H9 (cell line): ENCODE results near the gene ASXL3. TPM values are rescaled to one million over a fixed set of nuclear protein-coding genes. Genes with fewer than 3 reads are reported as not detected.

Source experiments
- DNase-seq: peaks from one replicate; pipeline ENCODE4 v3.0.0-alpha.2; 2017
- H2AFZ ChIP-seq: one replicate; pipeline ENCODE4 v1.6.1; 2013; ENCODE audit warnings: mild to moderate bottlenecking, low read length, control low read depth, moderate library complexity
- H2AK5ac ChIP-seq: 2 replicates; pipeline ENCODE4 v1.6.1; 2013; ENCODE audit warnings: low read length, control low read depth, mixed read lengths; ENCODE audit not compliant: insufficient read length
- H2BK120ac ChIP-seq: one replicate; pipeline ENCODE4 v1.6.1; 2013; ENCODE audit warnings: low read depth, mild to moderate bottlenecking, low read length, control low read depth, inconsistent platforms; ENCODE audit not compliant: poor library complexity, severe bottlenecking
- H2BK12ac ChIP-seq: 2 replicates; pipeline ENCODE4 v1.6.1; 2013; ENCODE audit warnings: low read length, control low read depth, mixed read lengths, low read depth; ENCODE audit not compliant: insufficient read length
- H2BK15ac ChIP-seq: 2 replicates; pipeline ENCODE4 v1.6.1; 2013; ENCODE audit warnings: low read depth, low read length, control low read depth
- H2BK20ac ChIP-seq: one replicate; pipeline ENCODE4 v1.6.1; 2013; ENCODE audit warnings: low read depth, mild to moderate bottlenecking, low read length, control low read depth, inconsistent platforms; ENCODE audit not compliant: poor library complexity, severe bottlenecking
- H2BK5ac ChIP-seq: 2 replicates; pipeline ENCODE4 v1.6.1; 2013; ENCODE audit warnings: low read length, control low read depth, mixed read lengths; ENCODE audit not compliant: insufficient read length
- H3K14ac ChIP-seq: 2 replicates; pipeline ENCODE4 v1.6.1; 2013; ENCODE audit warnings: low read length, control low read depth; ENCODE audit not compliant: insufficient read depth
- H3K18ac ChIP-seq: 2 replicates; pipeline ENCODE4 v1.6.1; 2013; ENCODE audit warnings: low read depth, mild to moderate bottlenecking, mixed read lengths, low read length, control low read depth; ENCODE audit not compliant: insufficient read length
- H3K23ac ChIP-seq: 2 replicates; pipeline ENCODE4 v1.6.1; 2013; ENCODE audit warnings: low read length, control low read depth, mixed read lengths, low read depth; ENCODE audit not compliant: insufficient read length
- H3K23me2 ChIP-seq: 2 replicates; pipeline ENCODE4 v1.6.1; 2013; ENCODE audit warnings: low read depth, mild to moderate bottlenecking, mixed read lengths, low read length, control low read depth; ENCODE audit not compliant: insufficient read length, poor library complexity, severe bottlenecking
- H3K27ac ChIP-seq: 2 replicates; pipeline ENCODE4 v1.5.1; 2013; ENCODE audit warnings: low read length, control low read depth, mixed read lengths, low read depth; ENCODE audit not compliant: insufficient read length
- H3K27me3 ChIP-seq: 2 replicates; pipeline ENCODE4 v1.6.1; 2013; ENCODE audit warnings: low read length, control low read depth, inconsistent platforms; ENCODE audit not compliant: insufficient read depth
- H3K4ac ChIP-seq: 2 replicates; pipeline ENCODE4 v1.6.1; 2013; ENCODE audit warnings: low read depth, mild to moderate bottlenecking, control low read depth, inconsistent platforms, low read length, moderate library complexity
- H3K4me1 ChIP-seq: 2 replicates; pipeline ENCODE4 v1.6.1; 2013; ENCODE audit warnings: low read length, control low read depth, inconsistent platforms; ENCODE audit not compliant: insufficient read depth
- H3K4me2 ChIP-seq: 2 replicates; pipeline ENCODE4 v1.6.1; 2013; ENCODE audit warnings: low read length, control low read depth, mixed read lengths; ENCODE audit not compliant: insufficient read length, insufficient read depth
- H3K56ac ChIP-seq: 2 replicates; pipeline ENCODE4 v1.6.1; 2013; ENCODE audit warnings: low read depth, mild to moderate bottlenecking, mixed read lengths, low read length, control low read depth; ENCODE audit not compliant: insufficient read length
- H3K79me1 ChIP-seq: 2 replicates; pipeline ENCODE4 v1.6.1; 2013; ENCODE audit warnings: low read depth, mild to moderate bottlenecking, moderate library complexity, low read length, control low read depth, inconsistent platforms; ENCODE audit not compliant: insufficient read depth, poor library complexity, severe bottlenecking
- H3K79me2 ChIP-seq: 2 replicates; pipeline ENCODE4 v1.6.1; 2013; ENCODE audit warnings: low read length, control low read depth, inconsistent platforms; ENCODE audit not compliant: insufficient read depth
- H3K9ac ChIP-seq: 2 replicates; pipeline ENCODE4 v1.6.1; 2013; ENCODE audit warnings: low read length, control low read depth, mixed read lengths; ENCODE audit not compliant: insufficient read length; ENCODE audit errors: extremely low read depth
- H3K9me3 ChIP-seq: one replicate; pipeline ENCODE4 v1.6.1; 2013; ENCODE audit warnings: low read depth, low read length, inconsistent platforms; ENCODE audit not compliant: control insufficient read depth
- H3T11ph ChIP-seq: one replicate; pipeline ENCODE4 v1.6.1; 2013; ENCODE audit warnings: mild to moderate bottlenecking, low read length, control low read depth, inconsistent platforms
- H4K20me1 ChIP-seq: one replicate; pipeline ENCODE4 v1.6.1; 2013; ENCODE audit not compliant: control insufficient read depth, insufficient read length, insufficient read depth
- H4K5ac ChIP-seq: 2 replicates; pipeline ENCODE4 v1.6.1; 2013; ENCODE audit warnings: low read depth, mild to moderate bottlenecking, mixed read lengths, low read length, control low read depth; ENCODE audit not compliant: insufficient read length
- H4K8ac ChIP-seq: replicated peaks from 2 replicates; pipeline ENCODE4 v1.6.1; 2013; ENCODE audit warnings: low read length, control low read depth, mixed read lengths, low read depth; ENCODE audit not compliant: insufficient read length
- H4K91ac ChIP-seq: 2 replicates; pipeline ENCODE4 v1.6.1; 2013; ENCODE audit warnings: low read depth, mild to moderate bottlenecking, moderate library complexity, mixed read lengths, low read length, control low read depth; ENCODE audit not compliant: insufficient read length
- H3K27ac Mint-ChIP-seq, 3 experiments: 2 replicates in 2 of 3; 3 replicates in 1 of 3; pipeline ENCODE4 v1.8.0; 2020 to 2021; ENCODE audit warnings: mixed read lengths in 3 of 3, mild to moderate bottlenecking in 1 of 3, moderate library complexity in 1 of 3
- H3K27me3 Mint-ChIP-seq: 2 replicates; pipeline ENCODE4 v1.8.0; 2021; ENCODE audit warnings: low read depth, mild to moderate bottlenecking, moderate library complexity, mixed read lengths
- H3K36me3 Mint-ChIP-seq, 3 experiments: 2 replicates in 2 of 3; 3 replicates in 1 of 3; pipeline ENCODE4 v1.8.0; 2020 to 2021; ENCODE audit warnings: low read depth in 3 of 3, mixed read lengths in 3 of 3; ENCODE audit not compliant: insufficient read depth in 1 of 3
- H3K4me1 Mint-ChIP-seq, 2 experiments: 2 replicates each; pipeline ENCODE4 v1.8.0; 2020; ENCODE audit warnings: mixed read lengths in 2 of 2
- H3K4me3 Mint-ChIP-seq, 2 experiments: 2 replicates in 1 of 2; 3 replicates in 1 of 2; pipeline ENCODE4 v1.8.0; 2020 to 2021; ENCODE audit warnings: mild to moderate bottlenecking in 2 of 2, mixed read lengths in 2 of 2, moderate library complexity in 1 of 2
- H3K9me3 Mint-ChIP-seq, 2 experiments: 2 replicates in 1 of 2; 3 replicates in 1 of 2; pipeline ENCODE4 v1.8.0; 2020; ENCODE audit warnings: mild to moderate bottlenecking in 2 of 2, mixed read lengths in 2 of 2, moderate library complexity in 1 of 2
- CTCF ChIP-seq: fragments of 200-600 bp; sonication (generic); conservative IDR thresholded peaks from 3 replicates; pipeline ENCODE4 v1.8.0; 2021; ENCODE audit warnings: antibody characterized with exemption, mild to moderate bottlenecking
- WGBS: extraction: QIAGEN DNeasy Blood & Tissue Kit; methylation state at CpG from one replicate; pipeline ENCODE4 v1.1.7; 2013; ENCODE audit warnings: missing lambda C conversion rate, low lambda C conversion rate, mixed read lengths; ENCODE audit not compliant: insufficient read length; ENCODE audit errors: extremely low coverage; 5-methylcytosine and 5-hydroxymethylcytosine counted together
- total RNA-seq: library from RNA; stranded (reverse); gene quantifications from 2 replicates; pipeline ENCODE4 v1.2.1, GENCODE V29; 2021

Gene ASXL3
- total RNA-seq, 1 experiment from 2014 or later = 0.35 TPM

- no peaks in the 10 kb centered on the region for H3K36me3 Mint-ChIP-seq
- H3K79me2 ChIP-seq = no peaks in the 10 kb centered on the region
- H3T11ph ChIP-seq = no peak overlapping the region
These were observed 95.7 kb downstream of the ASXL3 start for GRCh38 chr18:33673689-33674088.

More at GRCh38 chr18:33673689-33674088, 95.7 kb downstream of the ASXL3 start:
- Histone ChIP-seq H3K9ac (no peak overlapping the region), H2BK15ac (no peak overlapping the region), H4K5ac (no peak overlapping the region), H4K8ac (no peak overlapping the region), H2AK5ac (no peak overlapping the region), H3K14ac (no peak overlapping the region), H3K4me2 (no peak overlapping the region), H2BK20ac (no peak overlapping the region), H2BK12ac (no peak overlapping the region), H3K27me3 (no peaks in the 10 kb centered on the region), H2BK5ac (no peak overlapping the region), H3K4me1 (peaks cover 3% of the 10 kb centered on the region; the same call in 1 of the 2 replicates), H3K27ac (no peak overlapping the region), H3K9me3 (no peaks in the 10 kb centered on the region), H2BK120ac (no peak overlapping the region), H4K91ac (no peak overlapping the region), H2AFZ (no peak overlapping the region), H3K23ac (no peak overlapping the region), H3K79me1 (no peaks in the 10 kb centered on the region), H3K18ac (no peak overlapping the region), H3K56ac (no peak overlapping the region), H3K4ac (no peak overlapping the region), H4K20me1 (no peaks in the 10 kb centered on the region), H3K23me2 (no peaks in the 10 kb centered on the region)
- Mint-ChIP-seq H3K4me3 (no peak overlapping the region), H3K27me3 (no peaks in the 10 kb centered on the region), H3K27ac (no peak overlapping the region), H3K4me1 (peaks cover 20 to 21% of the 10 kb centered on the region in 2 experiments), H3K9me3 (no peaks in the 10 kb centered on the region)
- no peak for DNase-seq
- no CpG with 5 or more reads among the region's 4 CpGs for WGBS
- peak; percentile 59 for TF ChIP-seq CTCF
